Measurements from ENCODE around the gene HRAS. TPM values are rescaled to one million over a fixed set of nuclear protein-coding genes. Genes with fewer than 3 reads are reported as not detected.
A peak's percentile ranks its signal among the peaks of the same experiment; 100 is the strongest.

Gene HRAS
- total and polyA plus RNA-seq, 10 of the 15 experiments (the other 5 are each of a cell fraction or from before 2014, with no cell fraction given), result 2.8 to 72.4 (median 31.7) TPM

DNA sequence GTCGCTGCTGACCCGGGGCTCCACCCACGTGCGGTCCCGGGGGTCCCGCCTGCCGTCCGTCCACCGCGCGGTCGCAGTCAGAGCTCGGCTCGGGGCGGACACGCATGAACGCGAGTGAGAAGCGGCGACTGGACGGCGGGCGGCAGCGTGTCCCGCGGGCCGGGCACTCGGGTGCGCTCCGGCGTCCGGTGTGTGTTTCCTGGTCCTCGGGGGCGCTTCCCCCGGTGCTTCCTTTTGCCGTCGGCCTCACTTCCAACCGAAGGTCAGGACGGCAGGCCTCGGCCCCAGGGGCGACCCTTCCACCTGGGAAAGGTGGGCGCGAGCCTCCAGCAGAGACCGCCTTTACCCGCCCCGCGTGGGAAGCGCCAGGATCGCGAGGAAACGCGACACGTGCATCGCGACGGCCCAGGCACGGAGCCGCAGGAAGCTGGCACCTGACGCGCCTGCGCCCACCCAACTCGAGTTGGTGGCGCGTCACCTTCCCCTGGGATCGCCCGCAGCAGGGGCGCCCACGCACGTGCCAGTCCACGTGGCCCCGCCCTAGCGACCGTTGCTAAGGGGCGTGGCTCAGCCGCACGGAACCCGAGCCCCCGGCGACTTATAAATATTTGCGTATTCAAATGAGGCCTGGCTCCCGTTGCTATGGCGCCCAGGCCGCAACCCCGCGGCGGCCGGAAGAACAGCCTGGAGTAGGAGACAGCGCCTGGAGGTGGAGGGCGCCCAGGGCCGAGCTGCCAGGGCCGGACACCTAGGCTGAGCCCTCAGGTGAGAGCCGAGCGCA, 1.7 kb upstream of the HRAS start, which contains the start of gene LRRC56 (continued):
- TF ChIP-seq, protein P1, sequence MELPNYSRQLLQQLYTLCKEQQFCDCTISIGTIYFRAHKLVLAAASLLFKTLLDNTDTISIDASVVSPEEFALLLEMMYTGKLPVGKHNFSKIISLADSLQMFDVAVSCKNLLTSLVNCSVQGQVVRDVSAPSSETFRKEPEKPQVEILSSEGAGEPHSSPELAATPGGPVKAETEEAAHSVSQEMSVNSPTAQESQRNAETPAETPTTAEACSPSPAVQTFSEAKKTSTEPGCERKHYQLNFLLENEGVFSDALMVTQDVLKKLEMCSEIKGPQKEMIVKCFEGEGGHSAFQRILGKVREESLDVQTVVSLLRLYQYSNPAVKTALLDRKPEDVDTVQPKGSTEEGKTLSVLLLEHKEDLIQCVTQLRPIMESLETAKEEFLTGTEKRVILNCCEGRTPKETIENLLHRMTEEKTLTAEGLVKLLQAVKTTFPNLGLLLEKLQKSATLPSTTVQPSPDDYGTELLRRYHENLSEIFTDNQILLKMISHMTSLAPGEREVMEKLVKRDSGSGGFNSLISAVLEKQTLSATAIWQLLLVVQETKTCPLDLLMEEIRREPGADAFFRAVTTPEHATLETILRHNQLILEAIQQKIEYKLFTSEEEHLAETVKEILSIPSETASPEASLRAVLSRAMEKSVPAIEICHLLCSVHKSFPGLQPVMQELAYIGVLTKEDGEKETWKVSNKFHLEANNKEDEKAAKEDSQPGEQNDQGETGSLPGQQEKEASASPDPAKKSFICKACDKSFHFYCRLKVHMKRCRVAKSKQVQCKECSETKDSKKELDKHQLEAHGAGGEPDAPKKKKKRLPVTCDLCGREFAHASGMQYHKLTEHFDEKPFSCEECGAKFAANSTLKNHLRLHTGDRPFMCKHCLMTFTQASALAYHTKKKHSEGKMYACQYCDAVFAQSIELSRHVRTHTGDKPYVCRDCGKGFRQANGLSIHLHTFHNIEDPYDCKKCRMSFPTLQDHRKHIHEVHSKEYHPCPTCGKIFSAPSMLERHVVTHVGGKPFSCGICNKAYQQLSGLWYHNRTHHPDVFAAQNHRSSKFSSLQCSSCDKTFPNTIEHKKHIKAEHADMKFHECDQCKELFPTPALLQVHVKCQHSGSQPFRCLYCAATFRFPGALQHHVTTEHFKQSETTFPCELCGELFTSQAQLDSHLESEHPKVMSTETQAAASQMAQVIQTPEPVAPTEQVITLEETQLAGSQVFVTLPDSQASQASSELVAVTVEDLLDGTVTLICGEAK (IDR thresholded peaks at IDR 0.05; ENCODE audit: borderline replicate concordance), result peak; percentile 72
- no peak; the same call in 1 of the 2 replicates for TF ChIP-seq NR2F1 (conservative IDR thresholded peaks at IDR 0.05)
- TF ChIP-seq PAX5 (IDR thresholded peaks at IDR 0.05; ENCODE audit: borderline replicate concordance, low read depth, low read length), result peak; percentile 56
- 0 out of 2 replicates have a peak, but pooled peaks have one; percentile 40 for TF ChIP-seq ZNF217 (IDR thresholded peaks at IDR 0.05)
- peak; percentile 56; a peak in 3 of 4 replicates for TF ChIP-seq IKZF2 (IDR thresholded peaks at IDR 0.05)
- peak; percentile 74; the same call in 1 of the 2 replicates for TF ChIP-seq RB1 (IDR thresholded peaks at IDR 0.05; ENCODE audit: borderline replicate concordance)
- 0 out of 2 replicates have a peak, but pooled peaks have one; percentile 11 for TF ChIP-seq ATF7 (IDR thresholded peaks at IDR 0.05; ENCODE audit: low read depth)
- no peak for TF ChIP-seq MTA3 (IDR thresholded peaks at IDR 0.05; ENCODE audit: borderline replicate concordance, low read length)
- TF ChIP-seq, protein P2, sequence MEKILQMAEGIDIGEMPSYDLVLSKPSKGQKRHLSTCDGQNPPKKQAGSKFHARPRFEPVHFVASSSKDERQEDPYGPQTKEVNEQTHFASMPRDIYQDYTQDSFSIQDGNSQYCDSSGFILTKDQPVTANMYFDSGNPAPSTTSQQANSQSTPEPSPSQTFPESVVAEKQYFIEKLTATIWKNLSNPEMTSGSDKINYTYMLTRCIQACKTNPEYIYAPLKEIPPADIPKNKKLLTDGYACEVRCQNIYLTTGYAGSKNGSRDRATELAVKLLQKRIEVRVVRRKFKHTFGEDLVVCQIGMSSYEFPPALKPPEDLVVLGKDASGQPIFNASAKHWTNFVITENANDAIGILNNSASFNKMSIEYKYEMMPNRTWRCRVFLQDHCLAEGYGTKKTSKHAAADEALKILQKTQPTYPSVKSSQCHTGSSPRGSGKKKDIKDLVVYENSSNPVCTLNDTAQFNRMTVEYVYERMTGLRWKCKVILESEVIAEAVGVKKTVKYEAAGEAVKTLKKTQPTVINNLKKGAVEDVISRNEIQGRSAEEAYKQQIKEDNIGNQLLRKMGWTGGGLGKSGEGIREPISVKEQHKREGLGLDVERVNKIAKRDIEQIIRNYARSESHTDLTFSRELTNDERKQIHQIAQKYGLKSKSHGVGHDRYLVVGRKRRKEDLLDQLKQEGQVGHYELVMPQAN (conservative IDR thresholded peaks at IDR 0.05), result peak; percentile 9; the same call in 1 of the 2 replicates
- no peak for TF ChIP-seq SMAD1 (IDR thresholded peaks at IDR 0.05; ENCODE audit: low read depth, partially characterized antibody)
- TF ChIP-seq, protein P3, sequence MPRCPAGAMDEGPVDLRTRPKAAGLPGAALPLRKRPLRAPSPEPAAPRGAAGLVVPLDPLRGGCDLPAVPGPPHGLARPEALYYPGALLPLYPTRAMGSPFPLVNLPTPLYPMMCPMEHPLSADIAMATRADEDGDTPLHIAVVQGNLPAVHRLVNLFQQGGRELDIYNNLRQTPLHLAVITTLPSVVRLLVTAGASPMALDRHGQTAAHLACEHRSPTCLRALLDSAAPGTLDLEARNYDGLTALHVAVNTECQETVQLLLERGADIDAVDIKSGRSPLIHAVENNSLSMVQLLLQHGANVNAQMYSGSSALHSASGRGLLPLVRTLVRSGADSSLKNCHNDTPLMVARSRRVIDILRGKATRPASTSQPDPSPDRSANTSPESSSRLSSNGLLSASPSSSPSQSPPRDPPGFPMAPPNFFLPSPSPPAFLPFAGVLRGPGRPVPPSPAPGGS (IDR thresholded peaks at IDR 0.05; ENCODE audit: borderline replicate concordance, insufficient read depth, low read depth, low read length, poor library complexity, severe bottlenecking), result no peak
- TF ChIP-seq, protein P4, sequence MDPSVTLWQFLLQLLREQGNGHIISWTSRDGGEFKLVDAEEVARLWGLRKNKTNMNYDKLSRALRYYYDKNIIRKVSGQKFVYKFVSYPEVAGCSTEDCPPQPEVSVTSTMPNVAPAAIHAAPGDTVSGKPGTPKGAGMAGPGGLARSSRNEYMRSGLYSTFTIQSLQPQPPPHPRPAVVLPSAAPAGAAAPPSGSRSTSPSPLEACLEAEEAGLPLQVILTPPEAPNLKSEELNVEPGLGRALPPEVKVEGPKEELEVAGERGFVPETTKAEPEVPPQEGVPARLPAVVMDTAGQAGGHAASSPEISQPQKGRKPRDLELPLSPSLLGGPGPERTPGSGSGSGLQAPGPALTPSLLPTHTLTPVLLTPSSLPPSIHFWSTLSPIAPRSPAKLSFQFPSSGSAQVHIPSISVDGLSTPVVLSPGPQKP (IDR thresholded peaks at IDR 0.05; ENCODE audit: low read depth, low read length), result no peak
- no peak for TF ChIP-seq FOXM1 (IDR thresholded peaks at IDR 0.05; ENCODE audit: low read depth, low read length)
- TF ChIP-seq NFXL1 (IDR thresholded peaks at IDR 0.05; ENCODE audit: borderline replicate concordance), result no peak
- no peak for TF ChIP-seq SUPT20H (IDR thresholded peaks at IDR 0.05; ENCODE audit: borderline replicate concordance, control insufficient read depth, low read depth, low read length)
- TF ChIP-seq BCL11A (IDR thresholded peaks at IDR 0.05; ENCODE audit: low read depth, low read length), result 0 out of 2 replicates have a peak, but pooled peaks have one; percentile 25
- TF ChIP-seq ZNF207 (IDR thresholded peaks at IDR 0.05; ENCODE audit: borderline replicate concordance), result peak; percentile 66; the same call in 1 of the 2 replicates
- peak; percentile 100 for TF ChIP-seq GATAD2B (conservative IDR thresholded peaks at IDR 0.05; ENCODE audit: low read depth)
